HepG2 (cell line): Measurements from ENCODE around the gene RIN3. TPM values are rescaled to one million over a fixed set of nuclear protein-coding genes. Genes with fewer than 3 reads are reported as not detected.

Source experiments
- ATAC-seq: fragments of 200-7000 bp; cut with Tn5 transposase; 3 replicates; pipeline ENCODE4 v1.9.1; 2020; ENCODE audit warnings: mild to moderate bottlenecking, moderate library complexity
- BruUV-seq: library from RNA; stranded (reverse); fragments of 400-500 nt; replicated peaks from 2 replicates; lab custom pipeline; 2021; lab: Mats Ljungman, UMichigan
- CTCF ChIA-PET: fragments of 300-600 bp; formaldehyde crosslinking; extraction: SDS; loops from one replicate; lab custom pipeline; 2021; ENCODE audit warnings: low total read pairs, inconsistent platforms, low intra/inter-chr PET ratio; lab: Yijun Ruan, JAX
- POLR2A ChIA-PET: fragments of 350-600 bp; sonication (Branson Sonifier 250); formaldehyde crosslinking; loops from one replicate; lab custom pipeline; 2020; ENCODE audit warnings: antibody characterized with exemption, inconsistent platforms; lab: Yijun Ruan, JAX
- DNase-seq: peaks from one replicate; pipeline ENCODE4 v3.0.0-alpha.2; 2015; ENCODE audit warnings: low spot score
- FAIRE-seq: peaks from 3 replicates; lab custom pipeline; 2011; peaks lifted over from hg19 to GRCh38; lab: Jason Lieb, UNC
- H2AFZ ChIP-seq: one replicate; pipeline ENCODE4 v1.6.1; 2011; ENCODE audit warnings: low read length, inconsistent platforms
- H3K27ac ChIP-seq: fragments of 300-600 bp; 3 replicates; pipeline ENCODE4 v1.8.0; 2011; ENCODE audit warnings: mixed run types, mild to moderate bottlenecking, mixed read lengths, low read length, inconsistent platforms; ENCODE audit not compliant: insufficient read depth; ENCODE audit errors: extremely low read length
- H3K27me3 ChIP-seq, 2 experiments: fragments of 200-600 bp in 1 of 2; 2 replicates in 1 of 2; 3 replicates in 1 of 2; pipeline versions ENCODE4 v1.6.0 to v1.8.0; 2011; ENCODE audit warnings: low read length in 2 of 2, mild to moderate bottlenecking in 2 of 2, moderate library complexity in 2 of 2, inconsistent platforms in 1 of 2; ENCODE audit not compliant: insufficient read depth in 2 of 2, control insufficient read depth in 1 of 2
- H3K36me3 ChIP-seq, 2 experiments: fragments of 200-600 bp in 1 of 2; replicated peaks in 1 of 2; 2 replicates in 1 of 2; 3 replicates in 1 of 2; pipeline versions ENCODE4 v1.5.1 to v1.8.0; 2011; ENCODE audit warnings: low read length in 2 of 2, inconsistent platforms in 1 of 2; ENCODE audit not compliant: insufficient read depth in 2 of 2, control insufficient read depth in 1 of 2
- H3K4me1 ChIP-seq: 2 replicates; pipeline ENCODE4 v1.5.1; 2012; ENCODE audit warnings: low read length, inconsistent platforms; ENCODE audit not compliant: insufficient read depth
- H3K4me2 ChIP-seq: 2 replicates; pipeline ENCODE4 v1.6.0; 2011; ENCODE audit warnings: low read depth, low read length, inconsistent platforms
- H3K4me3 ChIP-seq, 3 experiments: fragments of 200-600 bp in 1 of 3; sonication (generic), shearing (Covaris generic) in 1 of 3; replicated peaks in 1 of 3; 2 replicates each; pipeline ENCODE4 v1.5.1; 2011 to 2016; ENCODE audit warnings: low read length in 3 of 3, inconsistent platforms in 2 of 3, low read depth in 2 of 3, mild to moderate bottlenecking in 2 of 3, control low read depth in 1 of 3, mixed read lengths in 1 of 3; ENCODE audit not compliant: insufficient read depth in 1 of 3
- H3K79me2 ChIP-seq: one replicate; pipeline ENCODE4 v1.6.1; 2011; ENCODE audit warnings: low read length, inconsistent platforms; ENCODE audit not compliant: insufficient read depth
- H3K9ac ChIP-seq: 2 replicates; pipeline ENCODE4 v1.6.0; 2011; ENCODE audit warnings: mild to moderate bottlenecking, low read depth, low read length, inconsistent platforms; ENCODE audit not compliant: insufficient read depth
- H3K9me3 ChIP-seq: 2 replicates; pipeline ENCODE4 v1.5.1; 2012; ENCODE audit warnings: mild to moderate bottlenecking, low read length
- H4K20me1 ChIP-seq: 2 replicates; pipeline ENCODE4 v1.6.0; 2011; ENCODE audit warnings: inconsistent platforms, mild to moderate bottlenecking, low read length, moderate library complexity; ENCODE audit not compliant: insufficient read depth
- CHD2 ChIP-seq: IDR thresholded peaks from 2 replicates; pipeline ENCODE4 v1.6.1; 2011; ENCODE audit warnings: low read depth, low read length, improper control_type of control experiment
- ETV5 ChIP-seq: IDR thresholded peaks from 2 replicates; pipeline ENCODE4 v1.6.1; 2018; ENCODE audit warnings: missing biosample characterization, missing genetic modification reagents, inconsistent platforms, borderline replicate concordance
- SNAPC4 ChIP-seq: sonication (generic); formaldehyde crosslinking; IDR thresholded peaks from 2 replicates; pipeline ENCODE4 v1.4.0; 2020; ENCODE audit warnings: mild to moderate bottlenecking, missing genetic modification reagents
- ZNF564 ChIP-seq: sonication (generic); formaldehyde crosslinking; IDR thresholded peaks from 2 replicates; pipeline ENCODE4 v1.8.1; 2023; ENCODE audit warnings: mild to moderate bottlenecking, missing genetic modification reagents
- WGBS: methylation state at CpG from one replicate; pipeline ENCODE4 v1.1.6; 2017; ENCODE audit warnings: low lambda C conversion rate; 5-methylcytosine and 5-hydroxymethylcytosine counted together
- in situ Hi-C: cut with HindIII; loops from 2 replicates; pipeline ENCODE4 v1.10.0; 2017; ENCODE audit warnings: low pct_unique_long_range_greater_than_20kb; ENCODE audit not compliant: extremely low pct_ligation_motif_present
- intact Hi-C: fragments of 100-400 bp; cut with micrococcal nuclease; formaldehyde crosslinking; loops from one replicate; pipeline ENCODE4 v1.10.0; 2022; ENCODE audit not compliant: unreplicated experiment
- polyA plus RNA-seq, 8 experiments: library from polyadenylated mRNA; depleted of rRNA in 3 of 8; stranded (reverse) in 7 of 8; unstranded in 1 of 8; fragments of >200 nt; fragmentation: Illumina TruSeq in 4 of 8; extraction: Trizol in 4 of 8; gene quantifications; 2 replicates each; pipeline versions ENCODE4 v1.2.1 to v1.2.3, GENCODE V29; 2011 to 2016; ENCODE audit warnings: low read depth in 4 of 8, missing spikeins in 1 of 8, mixed read lengths in 1 of 8; ENCODE audit not compliant: insufficient read depth in 1 of 8
- total RNA-seq, 5 experiments: library from RNA; depleted of rRNA; stranded (reverse); fragments of >200 nt; fragmentation: Illumina TruSeq; extraction: Trizol; gene quantifications; 2 replicates each; pipeline ENCODE4 v1.2.3, GENCODE V29; 2016; ENCODE audit warnings: low read depth in 1 of 5
- TF ChIP-seq, protein P1 (sequence below): sonication (generic); formaldehyde crosslinking; conservative IDR thresholded peaks from 2 replicates; pipeline ENCODE4 v1.4.0; 2020; ENCODE audit warnings: mild to moderate bottlenecking, missing genetic modification reagents, moderate library complexity

Gene RIN3
- total and polyA plus RNA-seq, 2 of the 13 experiments (the other 11 are each of a cell fraction or from before 2014, with no cell fraction given): 2.3 to 3.6 TPM

GRCh38 chr14:92575748-92576303 lies 62.2 kb downstream of the RIN3 start:
- no peak overlapping the region for H3K4me2 ChIP-seq
- H3K4me1 ChIP-seq: peaks cover 8% of the 10 kb centered on the region
- H3K27ac ChIP-seq: no peak overlapping the region
- BruUV-seq: no TSS peak
- POLR2A ChIA-PET: no interaction called here
- H3K9ac ChIP-seq: no peak overlapping the region
- H4K20me1 ChIP-seq: no peaks in the 10 kb centered on the region
- in situ Hi-C loops: no loop called here
- FAIRE-seq (no peak), ATAC-seq (no peak), DNase-seq (no peak)
- CTCF ChIA-PET: no interaction called here
- no peak overlapping the region for H3K4me3 ChIP-seq
- WGBS: 90% methylated on average over 6 of the region's 7 CpGs
- no peaks in the 10 kb centered on the region for H3K79me2 ChIP-seq
- H3K27me3 ChIP-seq: no peaks in the 10 kb centered on the region
- H3K9me3 ChIP-seq: no peaks in the 10 kb centered on the region
- TF ChIP-seq, protein P1, sequence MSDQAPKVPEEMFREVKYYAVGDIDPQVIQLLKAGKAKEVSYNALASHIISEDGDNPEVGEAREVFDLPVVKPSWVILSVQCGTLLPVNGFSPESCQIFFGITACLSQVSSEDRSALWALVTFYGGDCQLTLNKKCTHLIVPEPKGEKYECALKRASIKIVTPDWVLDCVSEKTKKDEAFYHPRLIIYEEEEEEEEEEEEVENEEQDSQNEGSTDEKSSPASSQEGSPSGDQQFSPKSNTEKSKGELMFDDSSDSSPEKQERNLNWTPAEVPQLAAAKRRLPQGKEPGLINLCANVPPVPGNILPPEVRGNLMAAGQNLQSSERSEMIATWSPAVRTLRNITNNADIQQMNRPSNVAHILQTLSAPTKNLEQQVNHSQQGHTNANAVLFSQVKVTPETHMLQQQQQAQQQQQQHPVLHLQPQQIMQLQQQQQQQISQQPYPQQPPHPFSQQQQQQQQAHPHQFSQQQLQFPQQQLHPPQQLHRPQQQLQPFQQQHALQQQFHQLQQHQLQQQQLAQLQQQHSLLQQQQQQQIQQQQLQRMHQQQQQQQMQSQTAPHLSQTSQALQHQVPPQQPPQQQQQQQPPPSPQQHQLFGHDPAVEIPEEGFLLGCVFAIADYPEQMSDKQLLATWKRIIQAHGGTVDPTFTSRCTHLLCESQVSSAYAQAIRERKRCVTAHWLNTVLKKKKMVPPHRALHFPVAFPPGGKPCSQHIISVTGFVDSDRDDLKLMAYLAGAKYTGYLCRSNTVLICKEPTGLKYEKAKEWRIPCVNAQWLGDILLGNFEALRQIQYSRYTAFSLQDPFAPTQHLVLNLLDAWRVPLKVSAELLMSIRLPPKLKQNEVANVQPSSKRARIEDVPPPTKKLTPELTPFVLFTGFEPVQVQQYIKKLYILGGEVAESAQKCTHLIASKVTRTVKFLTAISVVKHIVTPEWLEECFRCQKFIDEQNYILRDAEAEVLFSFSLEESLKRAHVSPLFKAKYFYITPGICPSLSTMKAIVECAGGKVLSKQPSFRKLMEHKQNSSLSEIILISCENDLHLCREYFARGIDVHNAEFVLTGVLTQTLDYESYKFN (CRISPR knock-in tag): no peak
- TF ChIP-seq CHD2 (no peak), SNAPC4 (no peak), ZNF564 (CRISPR knock-in tag) (no peak), ETV5 (CRISPR knock-in tag) (no peak)
- TF ChIP-seq, all 625 proteins: peak for 0
- Histone ChIP-seq H2AFZ (no peak overlapping the region), H3K36me3 (peaks cover 7 to 23% of the 10 kb centered on the region in 2 experiments; a peak in 3 of 5 replicates)
- intact Hi-C loops: no loop called here
